ENCODE results near the gene SPRY1. TPM values are rescaled to one million over a fixed set of nuclear protein-coding genes. Genes with fewer than 3 reads are reported as not detected.

SPRY1 gene
- total RNA-seq, 4 donors from 2014 or later, result 216 to 444 (median 274) TPM

- H3K4me3 ChIP-seq (ENCODE audit: low read depth, poor library complexity, severe bottlenecking), result no peak overlapping the region
- DNase-seq (ENCODE audit: low spot score in 2 of 2), result no peak
- TF ChIP-seq POLR2A (IDR thresholded peaks at IDR 0.05), result no peak
- TF ChIP-seq, protein P1, sequence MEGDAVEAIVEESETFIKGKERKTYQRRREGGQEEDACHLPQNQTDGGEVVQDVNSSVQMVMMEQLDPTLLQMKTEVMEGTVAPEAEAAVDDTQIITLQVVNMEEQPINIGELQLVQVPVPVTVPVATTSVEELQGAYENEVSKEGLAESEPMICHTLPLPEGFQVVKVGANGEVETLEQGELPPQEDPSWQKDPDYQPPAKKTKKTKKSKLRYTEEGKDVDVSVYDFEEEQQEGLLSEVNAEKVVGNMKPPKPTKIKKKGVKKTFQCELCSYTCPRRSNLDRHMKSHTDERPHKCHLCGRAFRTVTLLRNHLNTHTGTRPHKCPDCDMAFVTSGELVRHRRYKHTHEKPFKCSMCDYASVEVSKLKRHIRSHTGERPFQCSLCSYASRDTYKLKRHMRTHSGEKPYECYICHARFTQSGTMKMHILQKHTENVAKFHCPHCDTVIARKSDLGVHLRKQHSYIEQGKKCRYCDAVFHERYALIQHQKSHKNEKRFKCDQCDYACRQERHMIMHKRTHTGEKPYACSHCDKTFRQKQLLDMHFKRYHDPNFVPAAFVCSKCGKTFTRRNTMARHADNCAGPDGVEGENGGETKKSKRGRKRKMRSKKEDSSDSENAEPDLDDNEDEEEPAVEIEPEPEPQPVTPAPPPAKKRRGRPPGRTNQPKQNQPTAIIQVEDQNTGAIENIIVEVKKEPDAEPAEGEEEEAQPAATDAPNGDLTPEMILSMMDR (IDR thresholded peaks at IDR 0.05), result no peak
- WGBS, 2 donors, result 83 to 87% methylated on average over 4 of the region's 4 CpGs
- intact Hi-C loops (cut with DNase I; ENCODE audit: low total_unique reads), result no loop called here
Measured at GRCh38 chr4:123406872-123407271, 10.3 kb downstream of the SPRY1 start.

GRCh38 chr4:123408471-123409084, 12.0 kb downstream of the SPRY1 start:
- 68 to 77% methylated on average over 5 of the region's 5 CpGs for whole genome bisulfite sequencing, 2 donors
- H3K4me3 ChIP-seq (ENCODE audit: low read depth, poor library complexity, severe bottlenecking), result no peak overlapping the region
- no peak for DNase-seq (ENCODE audit: low spot score in 2 of 2)
- intact Hi-C loops (cut with DNase I; ENCODE audit: low total_unique reads), result no loop called here
- TF ChIP-seq POLR2A (IDR thresholded peaks at IDR 0.05), result no peak
- TF ChIP-seq, protein P1 (IDR thresholded peaks at IDR 0.05), result no peak

DNA sequence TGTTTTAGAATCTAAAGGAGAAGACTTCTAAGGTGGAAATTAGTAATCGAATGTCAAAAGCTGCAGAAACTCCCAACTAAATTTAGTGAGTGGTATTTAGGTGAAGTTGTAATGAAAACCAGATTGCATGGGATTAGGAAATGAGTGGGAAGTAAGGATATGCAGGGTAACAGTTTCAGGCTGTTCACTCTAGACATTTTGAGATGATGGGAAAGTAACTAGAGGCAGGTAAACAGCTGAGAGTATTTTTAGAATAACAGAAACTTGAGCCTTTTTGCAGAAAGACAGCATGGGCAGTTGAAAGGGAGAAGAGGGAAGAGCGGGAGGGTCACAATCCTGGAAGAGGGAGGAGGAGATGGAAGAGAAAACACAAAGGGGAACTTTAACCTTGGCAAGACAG, 12.7 kb downstream of the SPRY1 start:
- DNase-seq (ENCODE audit: low spot score in 2 of 2), result no peak
- H3K4me3 ChIP-seq (ENCODE audit: low read depth, poor library complexity, severe bottlenecking), result no peak overlapping the region
- TF ChIP-seq, protein P1 (IDR thresholded peaks at IDR 0.05), result no peak
- no peak for TF ChIP-seq POLR2A (IDR thresholded peaks at IDR 0.05)
- intact Hi-C loops (cut with DNase I; ENCODE audit: low total_unique reads), result no loop called here
- 66 to 74% methylated on average over 2 of the region's 2 CpGs for WGBS, 2 donors

DNA sequence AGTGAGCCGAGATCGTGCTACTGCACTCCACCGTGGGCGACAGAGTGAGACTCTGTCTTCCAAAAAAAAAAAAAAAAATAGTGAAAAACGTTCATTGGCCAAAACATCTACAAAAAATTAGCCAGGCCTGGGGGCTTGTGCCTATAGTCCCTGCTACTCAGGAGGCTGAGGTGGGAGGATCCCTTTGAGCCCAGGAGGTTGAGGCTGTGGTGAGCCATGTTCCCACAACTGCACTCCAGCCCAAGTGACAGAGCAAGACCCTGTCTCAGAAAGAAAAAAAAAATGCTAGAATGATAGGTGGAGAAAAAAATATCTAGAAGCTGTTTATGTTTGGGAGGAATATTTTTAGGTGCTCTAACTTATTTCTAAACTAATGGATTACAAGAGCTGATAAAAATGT, 14.9 kb downstream of the SPRY1 start:
- 70 to 76% methylated on average over 5 of the region's 5 CpGs for WGBS, 2 donors
- DNase-seq (ENCODE audit: low spot score in 2 of 2), result no peak
- intact Hi-C loops (cut with DNase I; ENCODE audit: low total_unique reads), result no loop called here
- no peak overlapping the region for H3K4me3 ChIP-seq (ENCODE audit: low read depth, poor library complexity, severe bottlenecking)
- TF ChIP-seq, protein P1 (IDR thresholded peaks at IDR 0.05), result no peak
- TF ChIP-seq POLR2A (IDR thresholded peaks at IDR 0.05), result no peak

GRCh38 chr4:123412091-123412505, 15.5 kb downstream of the SPRY1 start:
- intact Hi-C loops (cut with DNase I; ENCODE audit: low total_unique reads), result no loop called here
- no peak overlapping the region for H3K4me3 ChIP-seq (ENCODE audit: low read depth, poor library complexity, severe bottlenecking)
- 8 to 12% methylated on average over 1 of the region's 1 CpG for WGBS, 2 donors
- DNase-seq (ENCODE audit: low spot score in 2 of 2), result no peak
- TF ChIP-seq, protein P1 (IDR thresholded peaks at IDR 0.05), result no peak
- no peak for TF ChIP-seq POLR2A (IDR thresholded peaks at IDR 0.05)

Measured in lower leg skin (tissue), 4 donors.